HG02610 (cell line): ENCODE data around the gene ELP6.
"Not testable (repeated sequence)": the region's sequence is repeated elsewhere in the genome, so short reads cannot be mapped to it uniquely, and the experiment has no call there.

Source experiments
- ATAC-seq: cut with Tn5 transposase; IDR thresholded peaks from one replicate; pipeline ENCODE4 v1.9.1; 2021; ENCODE audit warnings: mild to moderate bottlenecking, moderate library complexity; ENCODE audit not compliant: unreplicated experiment

The ELP6 gene

DNA sequence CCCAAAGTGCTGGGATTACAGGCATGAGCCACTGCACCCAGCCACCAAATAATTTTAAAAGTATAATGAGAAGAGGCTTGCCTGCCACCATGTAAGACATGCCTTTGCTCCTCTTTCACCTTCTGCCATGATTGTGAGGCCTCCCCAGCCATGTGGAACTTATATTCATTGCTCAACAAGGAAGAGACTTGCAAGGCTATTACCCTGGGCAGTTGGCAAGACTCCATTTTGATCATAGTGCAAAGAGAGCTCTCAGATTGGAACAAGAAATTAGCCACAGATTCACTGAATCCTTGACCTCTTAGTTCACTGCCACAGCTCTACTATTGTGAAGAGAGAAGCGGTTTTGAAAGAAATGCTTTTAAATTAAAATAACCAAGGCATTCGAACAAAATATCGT is 43.9 kb downstream of the ELP6 start:
- ATAC-seq = no peak

DNA sequence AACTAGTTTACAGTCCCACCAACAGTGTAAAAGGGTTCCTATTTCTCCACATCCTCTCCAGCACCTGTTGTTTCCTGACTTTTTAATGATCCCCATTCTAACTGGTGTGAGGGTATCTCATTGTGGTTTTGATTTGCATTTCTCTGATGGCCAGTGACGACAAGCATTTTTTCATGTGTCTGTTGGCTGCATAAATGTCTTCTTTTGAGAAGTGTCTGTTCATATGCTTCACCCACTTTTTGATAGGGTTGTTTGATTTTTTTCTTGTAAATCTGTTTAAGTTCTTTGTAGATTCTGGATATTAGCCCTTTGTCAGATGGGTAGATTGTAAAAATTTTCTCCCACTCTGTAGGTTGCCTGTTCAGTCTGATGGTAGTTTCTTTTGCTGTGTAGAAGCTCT is 45.2 kb downstream of the ELP6 start:
- ATAC-seq = not testable (repeated sequence)

DNA sequence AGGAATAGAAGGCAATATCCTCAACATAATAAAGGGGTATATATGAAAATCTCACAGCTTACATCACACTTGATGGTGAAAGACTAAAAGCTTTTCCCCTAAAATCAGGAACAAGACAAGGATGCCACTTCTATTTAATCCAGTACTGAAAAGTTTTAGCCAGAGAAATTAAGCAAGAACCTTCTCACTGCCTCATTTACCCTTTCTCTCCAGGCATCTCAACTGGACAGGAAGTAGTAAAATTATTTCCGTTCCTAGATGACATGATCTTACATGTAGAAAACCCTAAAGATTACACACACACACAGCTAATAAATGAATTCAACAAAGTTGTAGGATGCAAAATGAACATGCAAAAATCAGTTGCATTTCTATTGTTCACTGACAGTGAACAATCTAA is 48.9 kb downstream of the ELP6 start:
- ATAC-seq = no peak

DNA sequence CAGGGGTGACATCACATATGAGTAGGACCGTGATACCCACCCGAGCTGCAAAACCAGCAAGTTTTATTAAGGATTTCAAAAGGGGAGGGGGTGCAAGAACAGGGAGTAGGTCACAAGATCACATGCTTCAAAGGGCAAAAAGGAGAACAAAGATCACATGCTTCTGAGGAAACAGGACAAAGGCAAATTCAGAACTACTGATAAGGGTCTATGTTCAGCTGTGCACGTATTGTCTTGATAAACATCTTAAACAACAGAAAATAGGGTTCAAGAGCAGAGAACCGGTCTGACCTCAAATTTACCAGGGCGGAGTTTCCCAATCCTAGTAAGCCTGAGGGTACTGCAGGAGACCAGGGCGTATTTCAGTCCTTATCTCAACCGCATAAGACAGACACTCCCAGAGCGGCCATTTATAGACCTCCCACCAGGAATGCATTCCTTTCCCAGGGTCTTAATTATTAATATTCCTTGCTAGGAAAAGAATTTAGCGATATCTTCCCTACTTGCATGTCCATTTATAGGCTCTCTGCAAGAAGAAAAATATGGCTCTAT is 53.9 kb downstream of the ELP6 start:
- not testable (repeated sequence) for ATAC-seq

DNA sequence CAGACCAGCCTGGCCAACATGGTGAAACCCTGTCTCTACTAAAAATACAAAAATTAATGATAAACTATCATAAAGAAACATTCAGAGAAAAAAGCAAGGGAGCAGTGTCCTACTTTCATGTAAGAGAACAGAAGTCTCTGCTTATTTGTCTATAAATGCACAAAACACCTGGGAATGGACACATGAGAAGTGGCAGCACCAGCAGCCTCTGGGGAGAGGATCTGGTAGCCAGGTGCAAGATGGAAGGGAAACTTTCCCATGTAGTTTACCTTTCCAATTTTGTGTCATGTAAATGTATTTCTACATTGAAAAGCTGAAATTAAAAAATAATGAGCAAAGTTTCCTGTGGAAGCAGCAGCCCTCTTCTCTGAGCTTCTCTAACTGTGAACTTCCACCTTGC is 56.5 kb downstream of the ELP6 start:
- no peak for ATAC-seq

DNA sequence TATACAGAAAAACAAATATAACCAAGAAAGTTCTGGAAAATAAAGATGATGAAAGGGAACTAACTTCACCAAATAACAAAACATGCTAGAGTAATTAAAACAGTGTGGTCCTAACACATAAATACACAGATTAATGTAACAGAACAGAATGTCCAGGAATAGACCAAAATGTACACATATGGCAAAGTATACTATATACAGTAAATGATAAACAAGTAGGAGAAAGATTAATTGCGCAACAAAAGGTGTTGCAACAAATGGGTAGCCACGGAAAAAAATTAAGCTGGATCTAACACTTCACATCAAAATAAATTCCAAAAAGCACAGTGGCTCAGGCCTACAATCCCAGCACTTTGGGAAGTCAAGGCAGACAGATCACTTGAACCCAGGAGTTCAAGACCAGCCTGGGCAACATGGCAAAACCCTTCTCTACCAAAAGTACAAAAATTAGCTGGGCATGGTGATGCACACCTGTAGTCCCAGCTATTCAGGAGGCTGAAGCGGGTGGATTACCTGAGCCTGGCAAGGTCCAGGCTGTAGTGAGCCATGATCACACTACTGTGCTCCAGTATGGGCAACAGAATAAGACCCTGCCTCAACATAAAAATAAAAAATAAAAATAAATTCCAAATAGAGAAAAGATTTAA is 57.6 kb downstream of the ELP6 start:
- ATAC-seq = no peak

DNA sequence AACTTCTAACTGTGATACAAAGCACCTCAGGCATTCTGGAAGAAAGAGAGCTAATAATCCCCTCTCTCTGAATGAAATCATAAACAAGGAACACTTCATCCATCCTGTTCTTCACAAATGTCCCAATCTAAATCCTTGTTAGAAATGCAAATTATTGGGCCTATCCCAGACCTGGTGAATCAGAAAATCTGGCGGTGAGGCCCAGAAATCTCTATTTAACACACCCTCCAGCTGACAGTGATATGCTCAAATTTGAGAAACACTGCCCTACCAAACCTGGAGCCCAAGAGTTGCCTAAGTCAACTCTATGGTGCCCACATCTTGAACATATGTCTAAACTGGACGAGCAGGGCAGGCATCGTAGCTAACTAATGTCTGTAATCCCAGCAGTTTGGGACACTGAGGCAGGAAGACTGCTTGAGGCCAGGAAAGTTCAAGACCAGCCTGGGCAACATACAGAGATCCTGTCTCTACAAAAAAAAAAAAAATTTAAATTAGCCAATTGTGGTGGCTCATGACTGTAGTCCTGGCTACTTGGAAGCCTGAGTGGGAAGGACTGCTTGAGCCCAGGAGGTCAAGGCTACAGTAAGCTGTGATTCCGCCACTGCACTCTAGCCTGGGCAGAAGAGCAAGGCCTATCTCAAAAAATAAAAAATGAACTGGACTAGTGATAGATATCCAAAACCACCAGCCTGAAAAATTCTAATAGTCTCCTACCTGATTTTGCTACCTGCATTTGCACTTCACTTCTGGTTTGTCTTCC is 60.9 kb downstream of the ELP6 start:
- ATAC-seq = no peak
